22Rv1 (cell line): ENCODE results near the gene TENM4.

Experiments used
- H3K27ac ChIP-seq: fragments of 450-650 bp; 2 replicates; pipeline ENCODE4 v1.5.1; 2017
- ZFX ChIP-seq: fragments of 450-650 bp; IDR thresholded peaks from 2 replicates; pipeline ENCODE4 v1.6.1; 2017; ENCODE audit warnings: antibody characterized with exemption, borderline replicate concordance
- TF ChIP-seq, protein P1 (sequence below): fragments of 450-650 bp; IDR thresholded peaks from 2 replicates; pipeline ENCODE4 v1.5.1; 2017; ENCODE audit warnings: mild to moderate bottlenecking

Gene TENM4

DNA sequence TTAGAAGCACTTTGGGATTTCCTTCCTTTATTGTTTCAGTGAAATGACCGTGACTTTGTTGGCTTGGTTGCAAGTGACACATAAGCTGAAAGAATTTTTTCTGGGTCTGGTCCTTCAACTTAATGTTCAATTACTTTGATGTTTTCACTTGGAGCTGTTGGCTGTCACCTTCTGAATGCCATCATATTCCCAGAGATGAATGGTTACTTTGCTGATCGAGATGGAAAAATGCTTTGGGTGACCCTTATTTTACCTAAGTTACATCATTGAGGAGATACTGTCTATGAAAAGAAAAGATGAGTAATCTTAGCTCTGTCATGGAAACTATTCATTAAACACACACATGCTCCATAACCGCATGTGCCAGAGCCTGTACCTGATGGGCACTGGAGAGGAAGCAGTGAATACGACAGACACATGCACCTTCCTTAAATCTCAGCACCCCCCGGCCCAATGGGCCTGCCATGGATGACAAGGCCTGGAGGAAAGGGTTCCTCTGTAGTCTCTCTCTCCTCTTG lies 76.9 kb downstream of the TENM4 start:
- TF ChIP-seq, protein P1, sequence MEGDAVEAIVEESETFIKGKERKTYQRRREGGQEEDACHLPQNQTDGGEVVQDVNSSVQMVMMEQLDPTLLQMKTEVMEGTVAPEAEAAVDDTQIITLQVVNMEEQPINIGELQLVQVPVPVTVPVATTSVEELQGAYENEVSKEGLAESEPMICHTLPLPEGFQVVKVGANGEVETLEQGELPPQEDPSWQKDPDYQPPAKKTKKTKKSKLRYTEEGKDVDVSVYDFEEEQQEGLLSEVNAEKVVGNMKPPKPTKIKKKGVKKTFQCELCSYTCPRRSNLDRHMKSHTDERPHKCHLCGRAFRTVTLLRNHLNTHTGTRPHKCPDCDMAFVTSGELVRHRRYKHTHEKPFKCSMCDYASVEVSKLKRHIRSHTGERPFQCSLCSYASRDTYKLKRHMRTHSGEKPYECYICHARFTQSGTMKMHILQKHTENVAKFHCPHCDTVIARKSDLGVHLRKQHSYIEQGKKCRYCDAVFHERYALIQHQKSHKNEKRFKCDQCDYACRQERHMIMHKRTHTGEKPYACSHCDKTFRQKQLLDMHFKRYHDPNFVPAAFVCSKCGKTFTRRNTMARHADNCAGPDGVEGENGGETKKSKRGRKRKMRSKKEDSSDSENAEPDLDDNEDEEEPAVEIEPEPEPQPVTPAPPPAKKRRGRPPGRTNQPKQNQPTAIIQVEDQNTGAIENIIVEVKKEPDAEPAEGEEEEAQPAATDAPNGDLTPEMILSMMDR, result no peak
- no peak for TF ChIP-seq ZFX

DNA sequence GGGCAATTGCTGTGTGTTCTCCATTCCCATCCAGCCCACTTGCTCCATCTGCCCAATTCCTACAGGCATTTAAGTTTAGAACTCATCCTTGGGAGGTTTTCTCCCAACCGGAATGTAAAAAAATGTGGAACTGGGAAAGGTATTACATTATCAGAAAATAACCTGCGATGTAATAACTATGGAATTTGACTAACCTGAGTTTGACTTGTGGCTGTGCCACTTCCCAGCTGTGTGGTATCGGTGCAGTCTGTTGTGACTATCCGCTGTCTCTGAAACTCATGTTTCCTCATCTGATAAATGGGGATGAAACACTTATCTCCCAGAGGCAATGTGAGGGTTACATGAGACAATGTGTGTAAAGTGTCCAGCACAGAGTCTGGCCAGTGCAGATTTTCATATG lies 77.6 kb downstream of the TENM4 start:
- H3K27ac ChIP-seq, result no peak overlapping the region
- TF ChIP-seq, protein P1, result no peak
- no peak for TF ChIP-seq ZFX

More for the DNA sequence above, 76.9 kb downstream of the TENM4 start:
- no peak overlapping the region for H3K27ac ChIP-seq

DNA sequence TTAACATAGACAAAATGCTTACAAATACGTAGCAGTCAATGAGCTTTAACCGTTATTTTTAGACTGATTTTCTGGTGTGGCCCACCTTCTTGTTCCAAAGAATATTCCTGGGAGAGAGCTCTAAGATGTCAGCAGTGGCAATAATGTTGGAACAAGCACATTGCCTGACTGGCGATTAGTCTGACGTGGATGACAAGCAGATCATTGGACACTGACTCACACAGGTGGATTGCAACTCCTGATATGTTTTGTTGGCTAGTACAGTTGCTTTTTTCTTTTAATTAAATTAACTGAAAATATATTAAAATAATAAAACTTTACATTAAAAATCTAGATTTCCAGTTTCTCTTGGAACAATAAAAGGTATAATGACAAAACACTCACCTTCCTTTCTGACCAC lies 78.0 kb downstream of the TENM4 start:
- no peak for TF ChIP-seq ZFX
- TF ChIP-seq, protein P1, result no peak
- H3K27ac ChIP-seq, result no peak overlapping the region

DNA sequence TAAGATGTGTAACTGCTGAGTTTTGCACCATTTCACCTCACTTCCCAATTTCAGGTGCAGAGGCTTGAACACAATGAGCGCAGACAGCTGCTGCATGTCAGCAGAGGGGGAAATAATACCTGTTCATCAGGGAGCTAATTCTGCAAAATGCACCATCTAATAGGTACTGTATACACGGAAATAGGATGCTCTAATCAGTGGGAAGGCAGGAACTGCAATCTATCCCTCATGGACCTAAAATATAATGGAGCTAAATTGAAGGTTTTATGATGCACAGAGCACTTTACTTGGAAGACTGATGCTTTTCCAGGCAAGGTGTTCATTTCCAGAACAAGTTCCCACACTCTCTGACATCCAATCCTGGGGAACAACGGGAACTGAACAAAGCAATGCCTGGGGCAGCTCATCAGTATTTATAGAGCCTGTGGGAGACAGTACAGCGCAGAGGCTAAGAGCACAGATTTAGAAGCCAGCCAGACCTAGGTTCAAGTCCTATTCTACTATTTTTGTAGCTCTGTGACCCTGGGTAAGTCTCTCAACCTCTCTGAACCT lies 78.5 kb downstream of the TENM4 start:
- no peak for TF ChIP-seq ZFX
- TF ChIP-seq, protein P1, result no peak

DNA sequence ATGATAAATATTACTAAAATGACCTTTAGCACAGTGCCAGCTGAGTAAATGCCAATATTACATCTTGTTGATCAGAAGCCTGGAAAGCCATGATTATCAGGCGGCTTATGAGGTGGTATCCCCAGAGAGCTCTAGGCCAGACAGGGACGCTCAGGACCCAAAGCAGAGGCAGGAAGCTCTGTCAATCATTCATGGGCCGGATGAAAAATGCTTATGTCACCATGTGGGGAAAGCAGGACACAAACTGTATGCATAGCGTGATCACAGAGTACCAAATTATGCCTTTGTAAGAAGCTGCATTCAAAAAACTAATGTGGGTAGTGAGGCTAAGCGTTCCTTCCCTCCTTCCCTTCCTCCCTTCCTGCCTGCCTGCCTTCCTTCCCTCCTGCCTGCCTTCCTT lies 82.6 kb downstream of the TENM4 start:
- H3K27ac ChIP-seq, result no peak overlapping the region
- TF ChIP-seq ZFX, result no peak
- TF ChIP-seq, protein P1, result no peak

More for the DNA sequence above, 78.5 kb downstream of the TENM4 start:
- no peak overlapping the region for H3K27ac ChIP-seq

DNA sequence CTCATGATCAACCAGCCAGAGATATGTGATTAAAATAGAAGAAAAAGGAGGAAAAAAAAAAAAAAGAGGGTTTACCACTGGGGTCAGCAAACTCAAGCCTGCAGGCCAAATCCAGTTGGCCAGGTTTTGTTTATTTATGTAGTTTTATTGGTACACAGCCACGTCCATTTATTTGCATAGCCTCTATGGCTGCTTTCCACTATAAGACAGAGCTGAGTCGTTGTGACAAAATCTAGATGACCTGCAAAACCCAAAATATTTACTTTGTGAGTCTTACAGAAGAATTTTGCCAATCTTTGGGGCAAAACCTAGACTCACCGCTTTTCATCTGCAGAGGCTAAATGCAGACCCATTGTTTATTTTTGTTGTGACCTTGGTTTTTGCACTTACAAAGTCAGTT lies 87.1 kb downstream of the TENM4 start:
- TF ChIP-seq, protein P1, result no peak
- no peak for TF ChIP-seq ZFX
- no peak overlapping the region for H3K27ac ChIP-seq

DNA sequence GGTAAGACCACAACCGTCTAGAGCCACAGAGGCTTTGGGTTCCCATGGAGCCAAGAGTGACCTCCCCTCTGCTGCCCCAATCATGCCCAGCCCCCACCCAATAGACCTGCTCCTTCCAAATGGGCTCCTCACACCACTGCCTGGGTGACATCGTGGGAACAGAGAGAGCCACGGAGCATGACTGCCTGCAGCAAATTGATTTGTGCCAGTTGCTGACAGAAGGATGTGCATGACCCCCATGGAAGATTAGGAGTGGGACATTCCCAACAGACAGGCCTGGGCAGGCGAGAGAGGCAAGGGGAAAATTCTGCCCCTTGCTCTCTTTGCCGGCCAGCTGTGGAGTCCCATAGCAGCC lies 88.5 kb downstream of the TENM4 start:
- TF ChIP-seq, protein P1, result no peak
- no peak overlapping the region for H3K27ac ChIP-seq
